Neuronal stem cell (in vitro differentiated cells): ENCODE measurements around the gene NRCAM.
A peak's percentile ranks its signal among the peaks of the same experiment; 100 is the strongest.

ENCODE experiments used
- DNase-seq: peaks from one replicate; pipeline ENCODE4 v3.0.0-alpha.2; 2013; ENCODE audit warnings: low spot score
- H2AFZ ChIP-seq: one replicate; pipeline ENCODE4 v1.6.1; 2013; ENCODE audit warnings: mild to moderate bottlenecking, low read length, inconsistent platforms
- H2AK5ac ChIP-seq: 2 replicates; pipeline ENCODE4 v1.6.1; 2013; ENCODE audit warnings: low read depth, mild to moderate bottlenecking, inconsistent platforms, low read length, moderate library complexity, mixed read lengths
- H2BK120ac ChIP-seq: 2 replicates; pipeline ENCODE4 v1.6.1; 2013; ENCODE audit warnings: low read depth, mild to moderate bottlenecking, inconsistent platforms, low read length, moderate library complexity, mixed read lengths
- H2BK12ac ChIP-seq: one replicate; pipeline ENCODE4 v1.6.1; 2013; ENCODE audit warnings: low read length, inconsistent platforms
- H2BK15ac ChIP-seq: 2 replicates; pipeline ENCODE4 v1.6.1; 2013; ENCODE audit warnings: mild to moderate bottlenecking, low read length, inconsistent platforms, mixed read lengths
- H2BK5ac ChIP-seq: one replicate; pipeline ENCODE4 v1.6.1; 2013; ENCODE audit warnings: inconsistent platforms, mild to moderate bottlenecking, low read length, moderate library complexity
- H3K14ac ChIP-seq: one replicate; pipeline ENCODE4 v1.6.1; 2013; ENCODE audit warnings: low read length, inconsistent platforms
- H3K18ac ChIP-seq: 2 replicates; pipeline ENCODE4 v1.6.1; 2013; ENCODE audit warnings: low read length, inconsistent platforms
- H3K23ac ChIP-seq: 2 replicates; pipeline ENCODE4 v1.6.1; 2013; ENCODE audit warnings: low read depth, mild to moderate bottlenecking, mixed read lengths, low read length, inconsistent platforms; ENCODE audit not compliant: poor library complexity
- H3K27ac ChIP-seq: replicated peaks from 3 replicates; pipeline ENCODE4 v1.5.1; 2013; ENCODE audit warnings: low read length, inconsistent platforms
- H3K27me3 ChIP-seq, 3 experiments: 2 replicates each; pipeline ENCODE4 v1.6.1; 2013; ENCODE audit warnings: low read length in 3 of 3, mild to moderate bottlenecking in 2 of 3, inconsistent platforms in 1 of 3, low read depth in 1 of 3, mixed read lengths in 1 of 3, moderate library complexity in 1 of 3; ENCODE audit not compliant: control insufficient read depth in 3 of 3, insufficient read depth in 3 of 3
- H3K36me3 ChIP-seq, 2 donors: replicated peaks in 1 of 2; 2 replicates each; pipeline ENCODE4 v1.6.1; 2013; ENCODE audit warnings: low read length in 2 of 2; ENCODE audit not compliant: control insufficient read depth in 2 of 2, insufficient read depth in 2 of 2
- H3K4ac ChIP-seq: 2 replicates; pipeline ENCODE4 v1.6.1; 2013; ENCODE audit warnings: inconsistent platforms, mild to moderate bottlenecking, low read length, moderate library complexity
- H3K4me1 ChIP-seq, 2 donors: 1 replicate in 1 of 2; 2 replicates in 1 of 2; pipeline ENCODE4 v1.6.1; 2013; ENCODE audit warnings: low read length in 2 of 2, low read depth in 1 of 2; ENCODE audit not compliant: control insufficient read depth in 2 of 2, insufficient read depth in 1 of 2
- H3K4me2 ChIP-seq: one replicate; pipeline ENCODE4 v1.6.1; 2013; ENCODE audit warnings: mild to moderate bottlenecking, low read length, inconsistent platforms; ENCODE audit not compliant: insufficient read depth, poor library complexity, severe bottlenecking
- H3K4me3 ChIP-seq, 2 donors: 2 replicates each; pipeline ENCODE4 v1.5.1; 2013; ENCODE audit warnings: low read length in 2 of 2, mild to moderate bottlenecking in 2 of 2, inconsistent platforms in 1 of 2, moderate library complexity in 1 of 2
- H3K79me1 ChIP-seq: one replicate; pipeline ENCODE4 v1.6.1; 2013; ENCODE audit warnings: low read depth, mild to moderate bottlenecking, inconsistent platforms, low read length, moderate library complexity
- H3K9ac ChIP-seq: one replicate; pipeline ENCODE4 v1.6.1; 2013; ENCODE audit warnings: mild to moderate bottlenecking, low read depth, low read length, inconsistent platforms; ENCODE audit not compliant: poor library complexity
- H3K9me3 ChIP-seq, 2 donors: replicated peaks in 1 of 2; 2 replicates each; pipeline versions ENCODE3 to v1.6.1; 2013; ENCODE audit warnings: low read length in 2 of 2, mild to moderate bottlenecking in 2 of 2, inconsistent platforms in 1 of 2, low read depth in 1 of 2, mixed read lengths in 1 of 2, moderate library complexity in 1 of 2; ENCODE audit not compliant: control insufficient read depth in 2 of 2, insufficient read depth in 1 of 2
- H4K8ac ChIP-seq: one replicate; pipeline ENCODE4 v1.6.1; 2013; ENCODE audit warnings: low read depth, mild to moderate bottlenecking, inconsistent platforms, low read length, moderate library complexity
- H4K91ac ChIP-seq: one replicate; pipeline ENCODE4 v1.6.1; 2013; ENCODE audit warnings: low read length, low read depth, mild to moderate bottlenecking, inconsistent platforms; ENCODE audit not compliant: poor library complexity
- WGBS, 2 donors: extraction: QIAGEN DNeasy Blood & Tissue Kit; methylation state at CpG; one replicate each; pipeline ENCODE4 v1.1.7; 2013; ENCODE audit warnings: missing lambda C conversion rate in 2 of 2, mixed read lengths in 1 of 2; ENCODE audit not compliant: insufficient read length in 2 of 2, insufficient replicate concordance in 1 of 2; ENCODE audit errors: extremely low coverage in 2 of 2; 5-methylcytosine and 5-hydroxymethylcytosine counted together

The NRCAM gene

DNA sequence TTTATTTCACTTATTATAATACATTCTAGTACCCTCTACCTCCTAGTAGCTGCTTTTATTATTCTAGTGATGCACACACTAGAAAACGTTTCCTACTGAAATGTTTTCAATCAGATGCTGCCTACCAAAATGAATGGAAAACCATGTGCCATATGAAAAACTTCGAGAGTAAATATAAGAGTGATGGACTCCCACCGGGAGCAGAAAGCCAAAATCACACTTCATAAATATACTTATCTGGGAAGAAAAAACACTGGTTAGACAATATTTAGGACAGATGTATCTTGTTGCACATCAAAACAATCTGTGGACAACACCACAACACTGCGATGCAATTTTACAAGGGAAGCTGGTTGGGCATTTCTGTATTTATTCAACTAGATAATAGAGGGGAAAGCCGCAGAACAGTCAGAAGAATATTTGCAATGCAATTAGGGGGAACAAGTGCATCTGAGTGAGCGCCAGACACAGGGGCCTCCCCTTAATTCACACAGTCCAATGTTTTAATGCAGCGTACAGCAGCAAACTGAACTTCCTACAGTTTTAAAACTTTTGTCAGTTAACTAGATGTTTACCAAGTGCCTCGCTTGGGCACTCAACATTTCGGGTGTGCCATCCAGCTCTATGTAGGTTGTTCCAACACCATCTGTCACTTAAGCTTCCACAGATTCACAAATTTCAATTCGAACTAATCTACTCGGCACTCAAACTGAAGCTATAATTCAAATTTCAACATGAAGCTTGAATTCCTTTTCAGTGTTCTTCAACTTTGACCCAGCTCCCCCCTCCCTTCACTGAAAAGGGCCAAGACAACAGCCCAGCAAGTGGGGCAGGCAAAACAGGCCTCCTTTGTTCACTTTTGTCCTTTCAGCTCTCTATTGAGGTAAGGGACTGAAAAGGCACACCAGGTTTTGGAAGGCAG lies 7.4 kb downstream of the NRCAM start:
- peak overlapping the region; percentile 68 for H2AFZ ChIP-seq
- peak overlapping the region; percentile 35 for H2AK5ac ChIP-seq
- H3K27ac ChIP-seq = peak overlapping the region; percentile 89
- H2BK12ac ChIP-seq = no peak overlapping the region
- peak overlapping the region; percentile 45 for H3K4me2 ChIP-seq
- H3K4me3 ChIP-seq = peak overlapping the region in 1 of 2 donors; percentile 43
- H3K14ac ChIP-seq = no peak overlapping the region
- no peak overlapping the region for H2BK15ac ChIP-seq
- H3K23ac ChIP-seq = no peak overlapping the region
- no peak overlapping the region for H3K9ac ChIP-seq
- H2BK120ac ChIP-seq = no peak overlapping the region
- H3K9me3 ChIP-seq = no peaks in the 10 kb centered on the region
- H3K27me3 ChIP-seq = no peaks in the 10 kb centered on the region
- H3K18ac ChIP-seq = peak overlapping the region; percentile 49
- H3K36me3 ChIP-seq = no peaks in the 10 kb centered on the region
- H4K8ac ChIP-seq = no peak overlapping the region
- WGBS, 2 donors = no CpG with 5 or more reads among the region's 11 CpGs
- peaks cover 2% of the 10 kb centered on the region for H3K79me1 ChIP-seq
- no peak overlapping the region for H3K4ac ChIP-seq
- DNase-seq = peak; percentile 74
- peaks cover 7 to 22% of the 10 kb centered on the region in 2 donors for H3K4me1 ChIP-seq
- no peak overlapping the region for H4K91ac ChIP-seq
- H2BK5ac ChIP-seq = no peak overlapping the region

DNA sequence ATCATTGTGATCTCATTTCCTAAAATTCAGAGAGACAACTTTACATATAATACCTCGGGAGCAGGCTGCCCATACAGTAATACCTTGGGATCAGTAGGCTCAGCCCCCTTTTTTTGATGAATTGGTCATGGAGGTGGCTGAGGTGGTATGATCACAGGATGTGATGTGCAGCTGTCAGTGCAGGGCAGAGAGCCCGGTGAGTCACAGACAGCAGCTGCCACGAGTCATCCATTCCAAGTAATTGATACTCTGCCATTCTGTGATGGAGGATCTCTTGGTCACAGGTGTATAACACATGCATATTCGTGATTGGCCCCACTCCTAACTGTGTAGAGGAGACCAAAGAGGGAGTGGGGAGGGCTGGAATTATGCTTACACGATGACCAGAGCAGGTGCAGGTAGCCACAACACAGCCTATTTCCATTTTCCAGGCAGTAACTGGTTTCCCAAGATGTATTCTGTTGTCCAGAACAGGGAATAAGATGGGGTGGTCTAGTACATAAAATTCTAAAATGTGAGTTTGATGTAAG lies 14.1 kb downstream of the NRCAM start:
- DNase-seq = no peak
- H3K79me1 ChIP-seq = no peaks in the 10 kb centered on the region
- no peak overlapping the region for H3K18ac ChIP-seq
- H3K4me1 ChIP-seq = peaks cover 0 to 5% of the 10 kb centered on the region in 2 donors
- H4K91ac ChIP-seq = no peak overlapping the region
- H3K9ac ChIP-seq = no peak overlapping the region
- WGBS, 2 donors = no CpG with 5 or more reads among the region's 5 CpGs
- no peak overlapping the region for H2BK5ac ChIP-seq
- H2BK15ac ChIP-seq = no peak overlapping the region
- H2AK5ac ChIP-seq = no peak overlapping the region
- H2AFZ ChIP-seq = no peak overlapping the region
- no peak overlapping the region for H2BK120ac ChIP-seq
- no peaks in the 10 kb centered on the region for H3K27me3 ChIP-seq
- no peak overlapping the region for H3K27ac ChIP-seq
- H3K23ac ChIP-seq = no peak overlapping the region
- no peak overlapping the region for H3K14ac ChIP-seq
- H3K4me2 ChIP-seq = no peak overlapping the region
- no peak overlapping the region for H2BK12ac ChIP-seq
- H3K36me3 ChIP-seq = no peaks in the 10 kb centered on the region
- no peak overlapping the region for H3K4me3 ChIP-seq
- no peaks in the 10 kb centered on the region for H3K9me3 ChIP-seq
- no peak overlapping the region for H4K8ac ChIP-seq
- no peak overlapping the region for H3K4ac ChIP-seq

DNA sequence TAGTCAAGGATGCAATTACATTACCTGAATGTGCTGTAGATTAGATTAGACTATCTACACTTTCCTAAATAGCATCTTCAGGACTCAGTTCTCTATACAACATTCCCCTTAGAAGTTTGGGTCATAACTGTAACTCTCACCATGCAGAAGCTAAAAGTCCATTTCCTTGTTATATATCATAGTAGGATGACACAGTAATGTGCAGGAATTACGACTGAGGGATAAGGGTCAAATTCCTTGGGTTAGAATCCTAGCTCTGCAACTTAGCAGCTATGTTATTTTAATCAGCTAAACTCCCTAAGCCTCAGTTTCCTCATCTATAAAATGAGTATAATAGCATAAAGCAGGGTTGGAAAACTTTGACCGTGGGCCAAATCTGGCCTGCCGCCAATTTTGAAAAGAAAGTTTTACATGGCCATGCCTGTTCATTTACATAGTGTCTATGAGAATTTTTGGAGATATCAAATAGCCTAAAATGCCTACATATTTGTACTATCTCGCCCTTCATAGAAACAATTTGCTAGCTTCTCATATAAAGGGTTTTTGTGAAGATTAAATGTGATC lies 14.8 kb downstream of the NRCAM start:
- Histone ChIP-seq H3K27ac (no peak overlapping the region), H3K4me2 (no peak overlapping the region), H2AK5ac (no peak overlapping the region), H3K9ac (no peak overlapping the region), H3K23ac (no peak overlapping the region), H3K9me3 (no peaks in the 10 kb centered on the region), H2BK12ac (no peak overlapping the region), H3K36me3 (no peaks in the 10 kb centered on the region), H3K4ac (no peak overlapping the region), H3K4me3 (no peak overlapping the region), H3K4me1 (peaks cover 0 to 5% of the 10 kb centered on the region in 2 donors), H3K14ac (no peak overlapping the region), H4K8ac (no peak overlapping the region), H4K91ac (no peak overlapping the region), H3K27me3 (no peaks in the 10 kb centered on the region), H3K79me1 (no peaks in the 10 kb centered on the region), H2BK15ac (no peak overlapping the region), H3K18ac (no peak overlapping the region), H2AFZ (no peak overlapping the region), H2BK5ac (no peak overlapping the region), H2BK120ac (no peak overlapping the region)
- no CpG with 5 or more reads among the region's 4 CpGs for WGBS, 2 donors
- DNase-seq = no peak

DNA sequence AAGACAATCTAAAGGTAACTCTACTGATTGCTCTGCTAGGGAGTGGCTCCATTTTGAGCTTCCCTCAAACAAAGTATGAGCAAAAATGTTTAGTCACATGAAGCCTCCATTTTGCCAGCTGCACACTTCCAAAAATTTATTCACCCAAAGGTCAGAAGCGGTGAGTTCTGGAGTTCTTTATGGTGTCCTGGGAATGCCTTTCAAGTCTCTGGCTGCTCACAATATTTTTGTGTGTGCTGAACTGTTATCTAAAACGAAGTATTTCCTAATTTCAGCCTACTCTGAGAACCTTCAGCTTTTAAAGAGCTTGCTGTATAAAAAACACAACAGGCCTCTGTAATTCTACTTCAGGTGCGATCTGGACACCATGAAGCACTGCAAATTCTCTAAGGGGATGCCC lies 15.6 kb downstream of the NRCAM start:
- no peak overlapping the region for H4K91ac ChIP-seq
- no peak overlapping the region for H2BK5ac ChIP-seq
- H3K18ac ChIP-seq = no peak overlapping the region
- peak overlapping the region; percentile 3 for H3K27ac ChIP-seq
- H3K36me3 ChIP-seq = no peaks in the 10 kb centered on the region
- no peak overlapping the region for H3K14ac ChIP-seq
- no peak overlapping the region for H4K8ac ChIP-seq
- H3K9ac ChIP-seq = no peak overlapping the region
- H2BK120ac ChIP-seq = no peak overlapping the region
- no CpG with 5 or more reads among the region's 3 CpGs for WGBS, 2 donors
- H3K4me2 ChIP-seq = no peak overlapping the region
- no peak overlapping the region for H2AK5ac ChIP-seq
- H2BK12ac ChIP-seq = no peak overlapping the region
- H3K4me3 ChIP-seq = no peak overlapping the region
- peaks cover 0 to 5% of the 10 kb centered on the region in 2 donors for H3K4me1 ChIP-seq
- H2BK15ac ChIP-seq = no peak overlapping the region
- no peak overlapping the region for H2AFZ ChIP-seq
- no peak for DNase-seq
- H3K23ac ChIP-seq = no peak overlapping the region
- peaks cover 0 to under 1% of the 10 kb centered on the region in 2 donors for H3K9me3 ChIP-seq
- H3K79me1 ChIP-seq = no peaks in the 10 kb centered on the region
- H3K27me3 ChIP-seq = no peaks in the 10 kb centered on the region
- H3K4ac ChIP-seq = no peak overlapping the region
